GM23338 (cell line): Measurements from ENCODE around the gene ATP10A.

ENCODE experiments used
- CTCF ChIP-seq, 2 experiments: fragments of 200-600 bp in 1 of 2; sonication (generic) in 1 of 2; conservative IDR thresholded peaks; 2 replicates each; pipeline versions ENCODE4 v1.5.1 to v1.6.1; 2016 to 2017; ENCODE audit warnings: antibody characterized with exemption in 2 of 2, low read depth in 2 of 2, mild to moderate bottlenecking in 2 of 2, moderate library complexity in 1 of 2
- EZH2 ChIP-seq: fragments of 200-600 bp; sonication (generic); IDR thresholded peaks from one replicate; pipeline ENCODE4 v1.8.0; 2017; ENCODE audit warnings: antibody characterized with exemption, mild to moderate bottlenecking, low read depth; ENCODE audit not compliant: unreplicated experiment
- POLR2AphosphoS5 ChIP-seq: IDR thresholded peaks from 2 replicates; pipeline ENCODE4 v1.6.1; 2016; ENCODE audit warnings: antibody characterized with exemption, low read depth
- STAT1 ChIP-seq: IDR thresholded peaks from one replicate; pipeline ENCODE4 v1.6.1; 2016; ENCODE audit warnings: antibody characterized with exemption; ENCODE audit not compliant: unreplicated experiment

- TF ChIP-seq CTCF (conservative IDR thresholded peaks at IDR 0.05; ENCODE audit: low read depth in 2 of 2), result no peak
- TF ChIP-seq STAT1, result no peak
- no peak for TF ChIP-seq POLR2AphosphoS5
- TF ChIP-seq EZH2, result no peak
These were observed 138.2 kb downstream of the ATP10A start for GRCh38 chr15:25724899-25725298.
